NCI-H526 (cell line): ENCODE results near the gene GTF2I.
"Not testable (repeated sequence)": the region's sequence is repeated elsewhere in the genome, so short reads cannot be mapped to it uniquely, and the experiment has no call there.

Source experiments
- DNase-seq, 2 experiments: peaks; one replicate each; lab custom pipeline; 2025; lab: John Stamatoyannopoulos, UW

Gene GTF2I

GRCh38 chr7:74657692-74658177 lies at the start of gene GTF2I:
GTF2I (plus strand) TSS chr7:74657718; CDS start chr7:74689129, 31,411 bp downstream.
- peak; percentile 76 to 88 for DNase-seq

GRCh38 chr7:74612015-74612829 lies 45.3 kb upstream of the GTF2I start:
- DNase-seq = no peak

- no peak for DNase-seq
These were observed 41.4 kb upstream of the GTF2I start for GRCh38 chr7:74615933-74616780.

- DNase-seq = no peak
These were observed 40.3 kb upstream of the GTF2I start for GRCh38 chr7:74617180-74617744.

- no peak for DNase-seq
These were observed 38.2 kb upstream of the GTF2I start for GRCh38 chr7:74619235-74619860.

GRCh38 chr7:74622228-74622749 lies 35.2 kb upstream of the GTF2I start:
- DNase-seq = no peak

- no peak for DNase-seq
These were observed 34.4 kb upstream of the GTF2I start for GRCh38 chr7:74623135-74623534.

- DNase-seq = no peak
These were observed 32.1 kb upstream of the GTF2I start for GRCh38 chr7:74625446-74625845.

GRCh38 chr7:74627661-74628411 lies 29.7 kb upstream of the GTF2I start:
- DNase-seq = no peak

GRCh38 chr7:74632505-74632904 lies 25.0 kb upstream of the GTF2I start:
- no peak for DNase-seq

GRCh38 chr7:74633451-74633921 lies 24.0 kb upstream of the GTF2I start:
- no peak for DNase-seq

- DNase-seq = no peak
These were observed 19.8 kb upstream of the GTF2I start for GRCh38 chr7:74637745-74638144.

- DNase-seq = not testable (repeated sequence)
These were observed 7.5 kb upstream of the GTF2I start for GRCh38 chr7:74650055-74650454.

GRCh38 chr7:74650493-74651132 lies 6.9 kb upstream of the GTF2I start:
- not testable (repeated sequence) for DNase-seq

GRCh38 chr7:74651133-74651504 lies 6.4 kb upstream of the GTF2I start:
- DNase-seq = not testable (repeated sequence)

GRCh38 chr7:74653686-74654181 lies 3.8 kb upstream of the GTF2I start:
- no peak for DNase-seq

- no peak for DNase-seq
These were observed 2.7 kb upstream of the GTF2I start for GRCh38 chr7:74654811-74655210.

- no peak for DNase-seq
These were observed 2.2 kb upstream of the GTF2I start for GRCh38 chr7:74655324-74655723.

GRCh38 chr7:74655768-74656440 lies 1.6 kb upstream of the GTF2I start:
- DNase-seq = peak in 1 of 2 experiments; percentile 38

- peak; percentile 23 to 78 for DNase-seq
These were observed 1.1 kb upstream of the GTF2I start for GRCh38 chr7:74656441-74656836.
